CD14-positive monocyte (primary cell): ENCODE data around the gene CCDC15. TPM values are rescaled to one million over a fixed set of nuclear protein-coding genes. Genes with fewer than 3 reads are reported as not detected.

Source experiments
- DNase-seq, 3 donors: peaks; one replicate each; pipeline ENCODE4 v3.0.0-alpha.2; 2011 to 2022
- H2AFZ ChIP-seq: 2 replicates; pipeline ENCODE4 v1.6.0; 2012; ENCODE audit warnings: mild to moderate bottlenecking, low read depth, low read length, inconsistent platforms; ENCODE audit not compliant: insufficient read depth, poor library complexity, severe bottlenecking
- H3K27ac ChIP-seq, 2 donors: 1 replicate in 1 of 2; 2 replicates in 1 of 2; pipeline ENCODE4 v1.5.1; 2012 to 2013; ENCODE audit warnings: low read length in 2 of 2, control low read depth in 1 of 2, inconsistent platforms in 1 of 2, low read depth in 1 of 2, mild to moderate bottlenecking in 1 of 2
- H3K27me3 ChIP-seq, 2 donors: one replicate each; pipeline versions ENCODE4 v1.6.0 to v1.6.1; 2011 to 2013; ENCODE audit warnings: low read length in 2 of 2; ENCODE audit not compliant: control insufficient read depth in 2 of 2, insufficient read depth in 2 of 2
- H3K36me3 ChIP-seq, 2 donors: replicated peaks in 1 of 2; 1 replicate in 1 of 2; 2 replicates in 1 of 2; pipeline versions ENCODE4 v1.5.1 to v1.6.1; 2012 to 2013; ENCODE audit warnings: low read length in 2 of 2, control low read depth in 1 of 2, inconsistent platforms in 1 of 2, mild to moderate bottlenecking in 1 of 2; ENCODE audit not compliant: insufficient read depth in 2 of 2, control insufficient read depth in 1 of 2
- H3K4me1 ChIP-seq, 2 donors: 1 replicate in 1 of 2; 2 replicates in 1 of 2; pipeline versions ENCODE4 v1.5.1 to v1.6.1; 2012 to 2013; ENCODE audit warnings: low read length in 2 of 2, control low read depth in 1 of 2, inconsistent platforms in 1 of 2, mild to moderate bottlenecking in 1 of 2, moderate library complexity in 1 of 2; ENCODE audit not compliant: insufficient read depth in 2 of 2, control insufficient read depth in 1 of 2
- H3K4me2 ChIP-seq: replicated peaks from 2 replicates; pipeline ENCODE3; 2012; ENCODE audit warnings: low read length, moderate library complexity, mild to moderate bottlenecking; ENCODE audit not compliant: poor library complexity, severe bottlenecking; ENCODE audit errors: extremely low read depth
- H3K4me3 ChIP-seq, 3 experiments: fragments of 200-600 bp in 1 of 3; sonication (generic) in 1 of 3; replicated peaks in 1 of 3; 1 replicate in 2 of 3; 2 replicates in 1 of 3; pipeline ENCODE4 v1.5.1; 2011 to 2013; ENCODE audit warnings: low read length in 3 of 3, mild to moderate bottlenecking in 3 of 3, control low read depth in 2 of 3, low read depth in 2 of 3, inconsistent platforms in 1 of 3, moderate library complexity in 1 of 3
- H3K79me2 ChIP-seq: 2 replicates; pipeline ENCODE4 v1.6.0; 2012; ENCODE audit warnings: mild to moderate bottlenecking, control low read depth, inconsistent platforms, low read length, moderate library complexity; ENCODE audit not compliant: insufficient read depth
- H3K9ac ChIP-seq: 2 replicates; pipeline ENCODE4 v1.6.0; 2017; ENCODE audit warnings: low read length, mild to moderate bottlenecking; ENCODE audit not compliant: insufficient read depth, poor library complexity, severe bottlenecking
- H3K9me3 ChIP-seq, 2 donors: replicated peaks in 1 of 2; 1 replicate in 1 of 2; 2 replicates in 1 of 2; pipeline versions ENCODE4 v1.5.1 to v1.6.1; 2012 to 2013; ENCODE audit warnings: low read length in 2 of 2, control low read depth in 1 of 2; ENCODE audit not compliant: control insufficient read depth in 1 of 2, insufficient read depth in 1 of 2
- H4K20me1 ChIP-seq: 2 replicates; pipeline ENCODE4 v1.6.0; 2012; ENCODE audit warnings: mild to moderate bottlenecking, low read length, control low read depth, moderate library complexity; ENCODE audit not compliant: insufficient read depth
- H3K27ac Mint-ChIP-seq, 7 donors: one replicate each; pipeline ENCODE4 v1.8.0; 2020; ENCODE audit warnings: mild to moderate bottlenecking in 7 of 7, mixed read lengths in 7 of 7, moderate library complexity in 6 of 7, inconsistent platforms in 2 of 7
- H3K27me3 Mint-ChIP-seq, 3 donors: one replicate each; pipeline ENCODE4 v1.8.0; 2021 to 2022; ENCODE audit warnings: low read depth in 3 of 3, mild to moderate bottlenecking in 3 of 3, mixed read lengths in 3 of 3, moderate library complexity in 3 of 3, inconsistent platforms in 1 of 3
- H3K36me3 Mint-ChIP-seq, 2 donors: one replicate each; pipeline ENCODE4 v1.8.0; 2020; ENCODE audit warnings: mixed read lengths in 2 of 2, inconsistent platforms in 1 of 2, mild to moderate bottlenecking in 1 of 2
- H3K4me1 Mint-ChIP-seq: one replicate; pipeline ENCODE4 v1.8.0; 2020; ENCODE audit warnings: mild to moderate bottlenecking, mixed read lengths
- H3K4me3 Mint-ChIP-seq, 2 donors: one replicate each; pipeline ENCODE4 v1.8.0; 2020; ENCODE audit warnings: mild to moderate bottlenecking in 2 of 2, mixed read lengths in 2 of 2, moderate library complexity in 1 of 2
- H3K9me3 Mint-ChIP-seq, 7 donors: one replicate each; pipeline ENCODE4 v1.8.0; 2020 to 2022; ENCODE audit warnings: mixed read lengths in 7 of 7, mild to moderate bottlenecking in 6 of 7, moderate library complexity in 6 of 7, inconsistent platforms in 2 of 7
- WGBS: methylation state at CpG from one replicate; pipeline ENCODE4 v1.1.5; 2013; ENCODE audit warnings: missing lambda C conversion rate; ENCODE audit not compliant: insufficient coverage; 5-methylcytosine and 5-hydroxymethylcytosine counted together
- intact Hi-C, 2 donors: fragments of 100-400 bp; cut with micrococcal nuclease; formaldehyde crosslinking; loops; one replicate each; pipeline versions ENCODE4 v1.15.0 to v1.15.1; 2023
- polyA plus RNA-seq, 3 donors: library from polyadenylated mRNA; depleted of rRNA in 1 of 3; unstranded in 2 of 3; stranded (reverse) in 1 of 3; fragments of 300-500 nt in 2 of 3; fragments of >200 nt in 1 of 3; fragmentation: Illumina TruSeq in 2 of 3; gene quantifications; 1 replicate in 2 of 3; 2 replicates in 1 of 3; pipeline ENCODE4 v1.2.3, GENCODE V29; 2012 to 2021
- TF ChIP-seq, protein P1 (sequence below): fragments of 200-600 bp; IDR thresholded peaks from one replicate; pipeline ENCODE4 v1.8.0; 2022; ENCODE audit warnings: antibody characterized with exemption, mild to moderate bottlenecking

Gene CCDC15
- polyA plus RNA-seq, 3 donors, result 0.24 to 0.32 (median 0.28) TPM

DNA sequence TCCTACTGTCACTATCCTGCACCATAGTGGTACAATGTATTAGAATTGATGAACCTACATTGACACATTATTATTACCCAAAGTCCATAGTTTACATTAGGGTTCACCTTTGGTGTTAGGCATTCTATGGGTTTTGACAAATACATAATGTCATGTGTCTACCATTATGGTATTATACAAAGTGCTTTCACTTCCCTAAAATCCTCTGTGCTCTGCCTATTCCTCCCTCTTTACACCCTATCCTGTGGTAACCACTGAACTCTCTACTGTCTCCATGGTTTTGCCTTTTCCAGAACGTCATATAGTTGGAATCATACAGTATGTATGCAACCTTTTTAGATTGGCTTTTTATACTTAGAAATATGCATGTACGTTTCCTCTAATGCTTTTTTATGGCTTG, 51.5 kb downstream of the CCDC15 start:
- no peaks in the 10 kb centered on the region for H3K4me1 Mint-ChIP-seq
- H3K27ac Mint-ChIP-seq, result peak overlapping the region in 1 of 7 donors; percentile 32
- peaks cover 34 to 43% of the 10 kb centered on the region in 2 donors for H3K36me3 Mint-ChIP-seq
- peaks cover 4 to 32% of the 10 kb centered on the region in 2 donors for H3K36me3 ChIP-seq
- intact Hi-C loops, result no loop called here
- H3K9ac ChIP-seq, result no peak overlapping the region
- H3K4me3 Mint-ChIP-seq, result no peak overlapping the region
- H3K27me3 Mint-ChIP-seq, result peaks cover 0 to 1% (median 1%) of the 10 kb centered on the region in 3 donors
- no peaks in the 10 kb centered on the region for H3K4me1 ChIP-seq
- no peak overlapping the region for H3K4me3 ChIP-seq
- TF ChIP-seq, protein P1, sequence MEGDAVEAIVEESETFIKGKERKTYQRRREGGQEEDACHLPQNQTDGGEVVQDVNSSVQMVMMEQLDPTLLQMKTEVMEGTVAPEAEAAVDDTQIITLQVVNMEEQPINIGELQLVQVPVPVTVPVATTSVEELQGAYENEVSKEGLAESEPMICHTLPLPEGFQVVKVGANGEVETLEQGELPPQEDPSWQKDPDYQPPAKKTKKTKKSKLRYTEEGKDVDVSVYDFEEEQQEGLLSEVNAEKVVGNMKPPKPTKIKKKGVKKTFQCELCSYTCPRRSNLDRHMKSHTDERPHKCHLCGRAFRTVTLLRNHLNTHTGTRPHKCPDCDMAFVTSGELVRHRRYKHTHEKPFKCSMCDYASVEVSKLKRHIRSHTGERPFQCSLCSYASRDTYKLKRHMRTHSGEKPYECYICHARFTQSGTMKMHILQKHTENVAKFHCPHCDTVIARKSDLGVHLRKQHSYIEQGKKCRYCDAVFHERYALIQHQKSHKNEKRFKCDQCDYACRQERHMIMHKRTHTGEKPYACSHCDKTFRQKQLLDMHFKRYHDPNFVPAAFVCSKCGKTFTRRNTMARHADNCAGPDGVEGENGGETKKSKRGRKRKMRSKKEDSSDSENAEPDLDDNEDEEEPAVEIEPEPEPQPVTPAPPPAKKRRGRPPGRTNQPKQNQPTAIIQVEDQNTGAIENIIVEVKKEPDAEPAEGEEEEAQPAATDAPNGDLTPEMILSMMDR, result no peak
- peaks cover 0 to 11% (median 10%) of the 10 kb centered on the region in 7 donors for H3K9me3 Mint-ChIP-seq
- no peaks in the 10 kb centered on the region for H4K20me1 ChIP-seq
- WGBS, result no CpG with 5 or more reads among the region's 2 CpGs
- peaks cover 0 to 9% of the 10 kb centered on the region in 2 donors for H3K9me3 ChIP-seq
- DNase-seq, result peak in 1 of 3 donors; percentile 6
- no peaks in the 10 kb centered on the region for H3K27me3 ChIP-seq
- H3K79me2 ChIP-seq, result no peaks in the 10 kb centered on the region
- H3K27ac ChIP-seq, result no peak overlapping the region
- no peak overlapping the region for H2AFZ ChIP-seq
- H3K4me2 ChIP-seq, result no peak overlapping the region

DNA sequence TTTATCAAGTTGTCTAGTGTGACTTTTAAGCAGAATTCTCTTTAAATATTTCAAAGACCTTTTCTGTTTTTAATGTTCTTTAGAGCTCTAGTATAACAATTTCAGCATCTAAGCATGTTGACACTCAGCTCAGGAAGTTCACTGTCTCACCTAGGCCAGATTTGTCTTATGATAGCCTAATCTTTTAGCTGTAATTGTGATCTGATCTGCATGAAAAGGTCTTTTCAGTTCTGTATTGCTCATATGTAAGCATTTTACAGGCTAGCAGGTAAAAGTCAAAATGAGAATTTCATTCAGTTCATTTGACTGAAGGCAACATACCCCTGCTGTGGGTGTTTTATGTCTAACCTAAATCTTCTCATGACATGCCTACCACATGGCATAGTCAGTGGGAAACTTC, 62.4 kb downstream of the CCDC15 start:
- no peak overlapping the region for H3K27ac Mint-ChIP-seq

More for the DNA sequence above, 62.4 kb downstream of the CCDC15 start:
- H3K79me2 ChIP-seq, result no peaks in the 10 kb centered on the region
- H3K4me2 ChIP-seq, result no peak overlapping the region
- Mint-ChIP-seq H3K36me3 (peaks cover 5 to 15% of the 10 kb centered on the region in 2 donors), H3K27me3 (no peaks in the 10 kb centered on the region), H3K4me3 (no peak overlapping the region), H3K9me3 (peaks cover 0 to 6% (median 0%) of the 10 kb centered on the region in 7 donors), H3K4me1 (peaks cover 2% of the 10 kb centered on the region)
- DNase-seq, result no peak
- H4K20me1 ChIP-seq, result no peaks in the 10 kb centered on the region
- no peak overlapping the region for H2AFZ ChIP-seq
- H3K27ac ChIP-seq, result no peak overlapping the region
- H3K36me3 ChIP-seq, result peaks cover 0 to 6% of the 10 kb centered on the region in 2 donors
- H3K4me3 ChIP-seq, result no peak overlapping the region
- no peak overlapping the region for H3K9ac ChIP-seq
- intact Hi-C loops, result no loop called here
- TF ChIP-seq, protein P1, result no peak
- H3K4me1 ChIP-seq, result no peaks in the 10 kb centered on the region
- no peaks in the 10 kb centered on the region for H3K9me3 ChIP-seq
- no peaks in the 10 kb centered on the region for H3K27me3 ChIP-seq
